Putamen (tissue), 1 donor: ENCODE data around the gene CCDC63.
"Not testable (repeated sequence)": the region's sequence is repeated elsewhere in the genome, so short reads cannot be mapped to it uniquely, and the experiment has no call there.

Source experiments
- DNase-seq: peaks from one replicate; pipeline ENCODE4 v3.0.0-alpha.2; 2016; ENCODE audit warnings: low spot score

CCDC63 gene

GRCh38 chr12:110923192-110923591 lies 76.4 kb downstream of the CCDC63 start:
- DNase-seq = no peak

DNA sequence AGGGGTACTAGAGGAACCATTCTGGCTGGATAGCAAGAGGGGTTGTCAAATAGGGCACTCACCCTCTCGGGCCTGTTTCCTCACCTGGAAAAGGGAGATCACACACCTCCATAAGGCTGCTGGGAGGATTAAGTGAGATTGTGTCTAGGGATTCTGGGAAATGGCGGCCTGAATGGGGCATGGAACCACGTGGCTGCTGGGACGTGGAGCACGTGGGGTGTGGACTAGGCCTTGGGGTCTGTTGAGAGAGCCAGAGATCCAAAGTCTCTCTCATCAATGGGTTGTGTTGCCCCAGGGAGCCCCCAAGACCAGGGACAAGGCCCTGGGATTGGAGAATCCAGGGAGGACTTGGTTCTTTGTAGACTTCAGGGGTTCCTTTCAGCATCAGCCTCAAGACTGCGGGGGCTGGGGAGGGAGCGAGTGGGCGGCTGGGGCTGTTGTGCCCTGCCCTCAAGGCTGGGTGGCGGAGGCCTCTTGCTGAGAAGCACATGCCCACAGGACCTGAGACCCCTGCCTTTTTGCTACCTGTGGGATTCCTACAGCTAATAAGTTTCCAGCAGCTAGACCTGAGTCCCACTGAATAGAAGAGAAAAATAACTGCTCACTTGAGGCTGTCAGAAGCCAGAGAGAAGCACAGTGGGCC lies 77.0 kb downstream of the CCDC63 start:
- no peak for DNase-seq

- no peak for DNase-seq
These were observed 80.8 kb downstream of the CCDC63 start for GRCh38 chr12:110927546-110927945.

GRCh38 chr12:110928700-110929099 lies 81.9 kb downstream of the CCDC63 start:
- DNase-seq = no peak

GRCh38 chr12:110929818-110930217 lies 83.0 kb downstream of the CCDC63 start:
- no peak for DNase-seq

- no peak for DNase-seq
These were observed 83.8 kb downstream of the CCDC63 start for GRCh38 chr12:110930348-110931314.

- no peak for DNase-seq
These were observed 84.5 kb downstream of the CCDC63 start for GRCh38 chr12:110931315-110931728.

DNA sequence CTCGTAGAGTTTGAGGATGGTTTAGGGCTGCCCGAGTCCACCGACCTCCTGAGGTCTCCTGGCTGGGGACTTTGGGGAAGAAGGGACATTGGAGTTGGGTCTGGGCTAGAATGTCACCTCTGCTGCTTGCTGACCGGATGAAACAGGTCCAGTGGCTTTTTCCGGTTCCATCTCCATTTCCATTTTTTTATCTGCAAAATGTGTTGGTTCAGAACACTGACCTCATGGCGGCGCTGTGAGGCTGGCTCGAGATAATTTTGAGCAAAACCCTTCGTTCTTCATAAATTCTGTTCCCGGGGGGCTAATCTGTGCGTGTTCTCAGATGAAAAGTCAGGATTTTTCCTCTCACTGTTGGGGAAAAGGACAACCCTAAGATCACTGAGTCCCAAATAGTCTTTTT lies 85.3 kb downstream of the CCDC63 start:
- no peak for DNase-seq

GRCh38 chr12:110933326-110933974 lies 86.7 kb downstream of the CCDC63 start:
- no peak for DNase-seq

- no peak for DNase-seq
These were observed 87.5 kb downstream of the CCDC63 start for GRCh38 chr12:110934093-110934852.

GRCh38 chr12:110935588-110935987 lies 88.8 kb downstream of the CCDC63 start:
- DNase-seq = no peak

GRCh38 chr12:110936367-110937103 lies 89.7 kb downstream of the CCDC63 start:
- no peak for DNase-seq

- DNase-seq = no peak
These were observed 90.4 kb downstream of the CCDC63 start for GRCh38 chr12:110937104-110937641.

- DNase-seq = no peak
These were observed 93.5 kb downstream of the CCDC63 start for GRCh38 chr12:110940296-110940695.

GRCh38 chr12:110940933-110941332 lies 94.1 kb downstream of the CCDC63 start:
- DNase-seq = peak; percentile 19

DNA sequence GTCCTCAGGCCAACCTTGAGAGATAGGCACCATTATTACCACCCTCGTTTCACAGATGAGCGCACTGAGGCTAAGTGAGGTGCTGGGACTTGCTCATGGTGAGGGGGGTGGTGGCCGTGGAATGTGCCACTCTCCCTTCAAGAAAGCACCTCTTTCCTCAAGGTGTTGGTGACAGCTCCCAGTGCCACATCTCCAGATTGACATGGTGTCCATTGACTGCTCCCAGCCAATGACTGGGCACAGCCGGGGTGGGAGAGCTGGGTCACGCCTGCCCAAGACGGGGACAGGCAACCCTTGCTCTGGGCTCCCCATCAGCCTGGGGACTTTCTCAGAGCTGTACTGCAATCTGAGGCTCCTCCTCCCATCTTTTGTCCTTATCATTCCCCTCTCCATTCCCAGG lies 94.6 kb downstream of the CCDC63 start:
- DNase-seq = no peak

DNA sequence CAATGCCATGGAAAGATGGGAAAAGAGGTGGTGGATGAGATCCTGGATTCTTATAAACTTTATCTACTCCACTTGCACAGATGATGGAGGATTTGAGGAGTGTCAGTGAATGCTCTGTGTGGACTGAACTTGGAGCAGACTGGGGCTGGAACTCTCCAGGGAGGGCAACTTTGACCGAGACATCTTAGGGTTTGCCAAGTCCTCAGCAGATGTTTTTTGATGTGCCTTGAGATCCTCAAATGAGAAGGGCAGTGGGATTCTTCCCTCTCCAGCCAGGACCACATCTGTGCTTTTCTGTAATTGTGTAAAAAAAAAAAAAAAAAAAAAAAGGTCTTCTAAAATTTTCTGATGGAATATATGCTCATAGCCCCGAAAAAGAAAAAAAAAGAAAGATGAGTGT lies 96.6 kb downstream of the CCDC63 start:
- no peak for DNase-seq

DNA sequence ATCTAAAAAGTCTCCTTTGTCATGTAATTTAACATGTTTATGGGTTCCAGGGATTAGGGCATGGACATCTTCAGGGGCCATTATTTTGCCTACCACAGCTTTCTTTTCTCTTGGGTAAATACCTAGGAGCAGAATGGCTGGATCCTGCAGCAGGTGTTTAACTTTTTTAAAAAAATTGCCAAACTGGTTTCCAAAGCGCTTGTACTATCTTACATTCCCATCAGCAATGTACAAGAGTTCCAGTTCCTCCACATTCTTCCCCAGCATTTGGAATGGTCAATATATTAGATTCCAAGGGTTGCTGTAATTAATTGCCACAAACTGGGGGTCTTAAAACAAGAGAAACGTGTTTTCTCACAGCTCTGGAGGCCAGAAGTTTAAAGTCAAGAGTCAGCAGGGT lies 101.3 kb downstream of the CCDC63 start:
- DNase-seq = no peak

GRCh38 chr12:110950466-110950865 lies 103.7 kb downstream of the CCDC63 start:
- DNase-seq = not testable (repeated sequence)

DNA sequence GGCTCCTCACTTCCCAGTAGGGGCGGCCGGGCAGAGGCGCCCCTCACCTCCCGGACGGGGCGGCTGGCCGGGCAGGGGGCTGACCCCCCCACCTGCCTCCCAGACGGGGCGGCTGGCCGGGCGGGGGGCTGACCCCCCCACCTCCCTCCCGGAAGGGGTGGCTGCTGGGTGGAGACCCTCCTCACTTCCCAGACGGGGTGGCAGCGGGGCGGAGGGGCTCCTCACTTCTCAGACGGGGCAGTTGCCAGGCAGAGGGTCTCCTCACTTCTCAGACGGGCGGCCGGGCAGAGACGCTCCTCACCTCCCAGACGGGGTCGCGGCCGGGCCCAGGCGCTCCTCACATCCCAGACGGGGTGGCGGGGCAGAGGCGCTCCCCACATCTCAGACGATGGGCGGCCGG lies 104.1 kb downstream of the CCDC63 start:
- DNase-seq = not testable (repeated sequence)
